SU-DHL-6 (cell line): ENCODE measurements around the gene GRB10.

Source experiments
- H2AFZ ChIP-seq: fragments of 200-600 bp; sonication (generic); 2 replicates; pipeline ENCODE4 v1.6.1; 2014; ENCODE audit warnings: low read depth, mild to moderate bottlenecking, moderate library complexity, mixed read lengths, antibody characterized with exemption, low read length; ENCODE audit not compliant: severe bottlenecking
- H3F3A ChIP-seq: fragments of 200-600 bp; shearing (Covaris generic); 2 replicates; pipeline ENCODE4 v1.6.0; 2016; ENCODE audit warnings: antibody characterized with exemption, mild to moderate bottlenecking; ENCODE audit not compliant: insufficient read depth
- H3K27ac ChIP-seq: fragments of 200-600 bp; sonication (generic); 2 replicates; pipeline ENCODE4 v1.5.1; 2016; ENCODE audit warnings: low read depth, mild to moderate bottlenecking, low read length, moderate library complexity, mixed read lengths
- H3K27me3 ChIP-seq: fragments of 200-600 bp; sonication (generic), shearing (Covaris generic); 2 replicates; pipeline ENCODE4 v1.6.0; 2014; ENCODE audit warnings: mild to moderate bottlenecking, low read length
- H3K36me3 ChIP-seq: fragments of 200-600 bp; sonication (generic); 2 replicates; pipeline ENCODE4 v1.6.1; 2014; ENCODE audit warnings: mild to moderate bottlenecking, low read length, mixed read lengths
- H3K4me2 ChIP-seq: fragments of 300-600, 200-600 bp; shearing (Covaris generic), sonication (generic); 2 replicates; pipeline ENCODE4 v1.6.0; 2014; ENCODE audit warnings: low read length, low read depth, mild to moderate bottlenecking; ENCODE audit not compliant: poor library complexity, severe bottlenecking
- H3K4me3 ChIP-seq: fragments of 200-600 bp; sonication (generic); 2 replicates; pipeline ENCODE4 v1.5.1; 2014; ENCODE audit warnings: antibody characterized with exemption, low read length, mild to moderate bottlenecking, mixed read lengths; ENCODE audit not compliant: insufficient read depth, poor library complexity, severe bottlenecking
- H3K79me2 ChIP-seq: fragments of 200-600 bp; sonication (generic); 2 replicates; pipeline ENCODE4 v1.6.1; 2014; ENCODE audit warnings: mild to moderate bottlenecking, low read length, moderate library complexity; ENCODE audit not compliant: insufficient read depth
- H3K9ac ChIP-seq: fragments of 200-600 bp; sonication (generic); 2 replicates; pipeline ENCODE4 v1.7.0; 2014; ENCODE audit warnings: mild to moderate bottlenecking, low read length
- H3K9me2 ChIP-seq: fragments of 200-600 bp; sonication (generic); replicated peaks from 2 replicates; pipeline ENCODE4 v1.6.1; 2014; ENCODE audit warnings: low read length; ENCODE audit not compliant: insufficient read depth
- H3K9me3 ChIP-seq: fragments of 200-600 bp; sonication (generic); 2 replicates; pipeline ENCODE4 v1.6.1; 2014; ENCODE audit warnings: low read length, mixed read lengths; ENCODE audit not compliant: insufficient read depth
- H4K20me1 ChIP-seq: fragments of 200-600 bp; sonication (generic); 2 replicates; pipeline ENCODE4 v1.6.1; 2014; ENCODE audit warnings: low read depth, mild to moderate bottlenecking, antibody characterized with exemption, low read length, moderate library complexity, mixed read lengths
- CTCF ChIP-seq: fragments of 200-600 bp; sonication (generic); IDR thresholded peaks from one replicate; pipeline ENCODE4 v1.5.1; 2017; ENCODE audit warnings: antibody characterized with exemption, mild to moderate bottlenecking, low read length, moderate library complexity; ENCODE audit not compliant: insufficient read depth, poor library complexity, severe bottlenecking
- EZH2phosphoT487 ChIP-seq: fragments of 200-600 bp; sonication (generic), shearing (Covaris generic); conservative IDR thresholded peaks from 2 replicates; pipeline ENCODE4 v1.6.1; 2018; ENCODE audit warnings: mild to moderate bottlenecking, antibody characterized with exemption, low read length, moderate library complexity, mixed read lengths

The GRB10 gene

GRCh38 chr7:50751146-50751545 lies 31.6 kb downstream of the GRB10 start:
- H3K4me3 ChIP-seq: no peak overlapping the region
- H3K9me3 ChIP-seq: no peaks in the 10 kb centered on the region
- H3F3A ChIP-seq: no peaks in the 10 kb centered on the region
- H3K36me3 ChIP-seq: no peaks in the 10 kb centered on the region
- no peaks in the 10 kb centered on the region for H3K27me3 ChIP-seq
- TF ChIP-seq EZH2phosphoT487 (no peak), CTCF (no peak)
- no peak overlapping the region for H3K4me2 ChIP-seq
- H3K9ac ChIP-seq: no peak overlapping the region
- H4K20me1 ChIP-seq: no peaks in the 10 kb centered on the region
- H3K79me2 ChIP-seq: no peaks in the 10 kb centered on the region
- H3K9me2 ChIP-seq: no peaks in the 10 kb centered on the region
- H2AFZ ChIP-seq: no peak overlapping the region
- no peak overlapping the region for H3K27ac ChIP-seq

- Histone ChIP-seq H3K27me3 (no peaks in the 10 kb centered on the region), H2AFZ (no peak overlapping the region), H3F3A (no peaks in the 10 kb centered on the region), H3K9me2 (no peaks in the 10 kb centered on the region), H3K9me3 (no peaks in the 10 kb centered on the region), H4K20me1 (no peaks in the 10 kb centered on the region), H3K9ac (no peak overlapping the region), H3K4me2 (no peak overlapping the region), H3K27ac (no peak overlapping the region), H3K79me2 (no peaks in the 10 kb centered on the region), H3K36me3 (no peaks in the 10 kb centered on the region), H3K4me3 (no peak overlapping the region)
- TF ChIP-seq CTCF (no peak), EZH2phosphoT487 (no peak)
Measured at GRCh38 chr7:50749896-50750295, 32.8 kb downstream of the GRB10 start.

- H3K9me2 ChIP-seq: no peaks in the 10 kb centered on the region
- H4K20me1 ChIP-seq: no peaks in the 10 kb centered on the region
- H3K79me2 ChIP-seq: no peaks in the 10 kb centered on the region
- H3F3A ChIP-seq: no peaks in the 10 kb centered on the region
- no peak overlapping the region for H3K9ac ChIP-seq
- H3K36me3 ChIP-seq: no peaks in the 10 kb centered on the region
- no peak overlapping the region for H2AFZ ChIP-seq
- no peak for TF ChIP-seq CTCF
- no peaks in the 10 kb centered on the region for H3K27me3 ChIP-seq
- no peak overlapping the region for H3K4me2 ChIP-seq
- H3K4me3 ChIP-seq: no peak overlapping the region
- no peak overlapping the region for H3K27ac ChIP-seq
- H3K9me3 ChIP-seq: no peaks in the 10 kb centered on the region
Measured at GRCh38 chr7:50748472-50748871, 34.2 kb downstream of the GRB10 start.

- no peaks in the 10 kb centered on the region for H3K27me3 ChIP-seq
- H3K4me3 ChIP-seq: no peak overlapping the region
- H4K20me1 ChIP-seq: no peaks in the 10 kb centered on the region
- H3K4me2 ChIP-seq: no peak overlapping the region
- TF ChIP-seq EZH2phosphoT487: no peak
- no peak for TF ChIP-seq CTCF
- H3K9ac ChIP-seq: no peak overlapping the region
- H3F3A ChIP-seq: no peaks in the 10 kb centered on the region
- H3K9me2 ChIP-seq: no peaks in the 10 kb centered on the region
- no peaks in the 10 kb centered on the region for H3K79me2 ChIP-seq
- no peaks in the 10 kb centered on the region for H3K36me3 ChIP-seq
- H3K9me3 ChIP-seq: no peaks in the 10 kb centered on the region
- H2AFZ ChIP-seq: no peak overlapping the region
- H3K27ac ChIP-seq: no peak overlapping the region
Measured at GRCh38 chr7:50745835-50746234, 36.9 kb downstream of the GRB10 start.
